T-helper 9 cell (primary cell): ENCODE data around the gene NFAT5.
"Not testable (repeated sequence)": the region's sequence is repeated elsewhere in the genome, so short reads cannot be mapped to it uniquely, and the experiment has no call there.

Experiments
- DNase-seq: peaks from one replicate; pipeline ENCODE4 v3.0.0-alpha.2; 2020

The NFAT5 gene

DNA sequence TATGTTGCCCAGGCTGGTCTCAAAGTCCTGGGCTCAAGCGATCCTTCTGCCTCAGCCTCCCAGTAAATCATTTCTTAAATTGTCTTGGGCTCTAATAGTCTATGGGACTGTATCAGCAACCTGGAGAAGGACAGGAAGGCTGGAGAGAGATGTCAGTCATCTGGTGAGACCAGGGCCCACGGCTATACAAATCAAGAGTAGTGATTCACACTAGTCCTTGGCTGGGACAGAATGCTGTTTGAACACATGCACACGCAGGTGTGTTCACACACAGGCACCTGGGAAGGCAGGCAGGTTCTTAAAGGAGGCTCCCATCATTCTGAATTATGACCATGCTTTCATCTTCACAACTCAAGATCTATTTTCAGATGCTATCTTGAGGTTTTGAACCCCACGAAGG is 146.5 kb downstream of the NFAT5 start:
- no peak for DNase-seq

DNA sequence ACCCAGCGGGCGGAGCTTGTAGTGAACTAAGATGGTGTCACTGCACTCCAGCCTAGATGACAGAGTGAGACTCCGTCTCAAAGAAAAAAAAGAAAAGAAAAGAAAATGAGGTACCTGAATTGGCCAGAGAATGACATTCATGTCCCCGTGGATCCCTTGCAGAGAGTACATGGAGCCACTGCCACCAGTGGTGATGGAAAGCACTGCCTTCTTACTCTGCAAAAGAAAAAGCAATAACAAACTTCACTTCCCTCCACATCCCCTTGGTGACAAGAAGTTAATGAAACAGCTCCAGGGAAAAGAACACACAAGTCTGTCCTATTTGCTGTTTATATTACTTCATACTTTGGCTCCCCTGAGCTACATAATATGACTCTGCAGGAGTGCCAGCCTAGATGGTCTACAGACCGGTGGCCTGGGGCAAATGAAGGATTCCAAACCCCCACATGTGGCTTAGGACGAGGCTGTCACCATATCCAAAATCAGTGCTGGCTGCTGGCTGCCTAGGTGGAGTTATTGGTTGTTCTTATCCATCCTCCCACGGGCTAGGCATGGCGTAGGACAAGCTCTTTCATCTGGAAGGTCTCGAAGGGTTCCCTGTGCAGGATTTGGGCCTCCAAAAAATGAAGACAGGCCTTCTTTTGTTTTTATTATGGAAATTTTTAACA is 147.3 kb downstream of the NFAT5 start:
- no peak for DNase-seq

DNA sequence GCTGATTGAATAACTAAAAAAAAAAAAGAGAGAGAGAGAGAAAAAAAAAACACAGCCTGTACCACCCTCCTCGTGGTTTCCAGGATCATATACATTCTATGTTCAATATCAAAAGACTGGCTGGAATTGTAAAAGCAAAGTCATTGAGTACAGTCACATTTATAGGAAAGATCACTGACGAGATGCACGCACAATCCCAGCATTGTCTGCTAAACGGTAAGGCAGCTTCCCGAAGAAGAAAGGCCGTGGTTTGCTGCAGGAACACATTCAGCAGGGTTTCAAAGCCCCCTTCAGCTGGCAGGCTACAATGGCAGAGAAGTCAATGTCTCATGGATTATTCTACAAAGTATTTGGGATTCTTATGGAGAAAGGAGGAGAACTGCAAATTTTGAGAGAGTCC is 151.3 kb downstream of the NFAT5 start:
- no peak for DNase-seq

DNA sequence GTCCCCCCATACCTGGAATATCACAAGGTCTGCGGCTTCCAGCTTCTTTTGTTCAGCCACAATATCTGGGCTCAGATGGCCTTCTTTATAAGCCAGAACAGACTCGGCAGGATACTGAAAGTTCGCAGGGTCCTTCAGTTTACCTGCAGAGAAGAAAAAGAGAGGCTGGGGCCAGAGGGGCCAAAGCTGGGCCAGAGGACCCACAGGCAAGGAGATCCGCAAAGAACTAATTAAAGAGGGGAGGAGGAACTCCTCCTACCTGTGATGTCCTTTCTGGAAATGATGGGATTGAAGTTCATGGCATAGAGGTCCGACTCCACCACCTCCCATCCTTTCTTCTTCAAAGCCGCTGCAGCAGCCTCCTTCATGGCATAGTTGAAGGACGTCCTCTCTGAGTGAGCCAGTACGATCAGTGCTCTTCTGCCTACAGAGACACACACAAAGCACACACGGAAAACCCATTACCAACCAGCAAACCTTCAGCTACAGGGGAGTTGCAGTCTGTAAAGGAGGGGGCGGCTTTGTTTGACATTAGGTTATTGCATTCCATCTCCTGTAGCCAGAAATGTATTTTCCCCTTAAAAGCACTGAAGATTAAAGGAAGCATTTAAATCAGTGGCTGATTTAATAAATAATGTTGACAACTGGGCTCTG is 152.5 kb downstream of the NFAT5 start:
- DNase-seq: no peak

DNA sequence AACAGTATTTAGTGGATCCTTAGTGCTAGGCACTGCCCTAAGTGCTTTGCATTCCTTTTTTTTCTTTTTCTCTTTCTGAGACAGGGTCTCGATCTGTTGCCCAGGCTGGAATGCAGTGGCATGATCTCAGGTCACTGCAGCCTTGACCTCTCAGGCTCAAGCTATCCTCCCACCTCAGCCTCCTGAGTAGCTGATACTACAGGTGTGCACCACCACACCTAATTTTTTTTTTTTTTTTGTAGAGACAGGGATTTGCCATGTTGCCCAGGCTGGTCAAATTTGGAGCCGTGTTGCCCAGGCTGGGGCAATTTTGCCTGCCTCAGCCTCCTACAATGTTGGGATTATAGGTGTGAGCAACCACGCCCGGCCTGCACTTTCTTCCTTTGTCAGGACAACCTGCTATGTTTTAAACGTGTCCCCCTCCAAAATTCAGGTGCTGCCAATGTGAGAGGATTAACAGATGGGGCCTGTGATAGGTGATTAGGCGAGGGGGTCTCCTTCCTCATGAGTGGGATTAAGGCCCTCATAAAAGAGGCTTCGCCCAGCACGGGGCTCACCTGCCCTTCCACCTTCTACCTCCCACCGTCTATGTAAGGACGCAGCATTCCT is 155.2 kb downstream of the NFAT5 start:
- no peak for DNase-seq

DNA sequence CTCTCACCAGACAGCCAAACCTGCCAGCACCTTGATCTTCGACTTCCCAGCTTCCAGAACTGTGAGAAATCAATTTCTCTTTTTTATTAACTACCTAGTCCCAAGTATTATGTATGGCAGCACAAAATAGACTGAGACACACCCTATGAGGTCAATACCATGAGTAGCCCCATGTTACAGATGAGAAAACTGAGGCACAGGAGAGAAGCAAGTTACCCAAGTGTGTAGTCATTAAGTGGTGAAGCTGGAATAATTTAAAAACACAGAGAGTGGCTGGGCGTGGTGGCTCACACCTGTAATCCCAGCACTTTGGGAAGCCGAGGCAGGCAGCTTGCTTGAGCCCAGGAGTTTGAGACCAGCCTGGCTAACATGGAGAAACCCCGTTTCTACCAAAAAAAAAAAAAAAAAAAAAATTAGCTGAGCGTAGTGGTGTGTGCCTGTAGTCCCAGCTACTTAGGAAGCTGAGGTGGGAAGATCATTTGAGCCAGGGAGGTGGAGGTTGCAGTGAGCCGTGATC is 155.7 kb downstream of the NFAT5 start:
- no peak for DNase-seq

DNA sequence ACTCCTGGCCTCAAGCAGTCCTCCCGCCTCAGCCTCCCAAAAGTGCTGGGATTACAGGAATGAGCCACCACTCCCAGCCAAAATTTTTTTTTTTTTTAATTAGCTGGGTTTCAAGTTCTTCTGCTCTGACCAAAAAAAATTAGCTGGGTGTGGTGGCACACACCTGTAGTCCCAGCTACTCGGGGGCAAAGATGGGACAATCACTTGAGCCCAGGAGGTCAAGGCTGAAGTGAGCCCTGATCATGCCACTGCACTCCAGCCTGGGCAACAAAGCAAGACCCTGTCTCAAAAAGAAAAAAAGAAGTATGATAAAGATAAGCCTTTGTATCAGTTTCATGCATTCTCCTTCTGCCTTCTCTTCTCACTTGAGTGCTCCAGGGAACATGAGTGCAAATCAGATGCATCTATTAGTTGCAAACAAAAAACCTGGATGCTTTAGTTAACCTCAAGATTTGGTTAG is 158.7 kb downstream of the NFAT5 start:
- no peak for DNase-seq

DNA sequence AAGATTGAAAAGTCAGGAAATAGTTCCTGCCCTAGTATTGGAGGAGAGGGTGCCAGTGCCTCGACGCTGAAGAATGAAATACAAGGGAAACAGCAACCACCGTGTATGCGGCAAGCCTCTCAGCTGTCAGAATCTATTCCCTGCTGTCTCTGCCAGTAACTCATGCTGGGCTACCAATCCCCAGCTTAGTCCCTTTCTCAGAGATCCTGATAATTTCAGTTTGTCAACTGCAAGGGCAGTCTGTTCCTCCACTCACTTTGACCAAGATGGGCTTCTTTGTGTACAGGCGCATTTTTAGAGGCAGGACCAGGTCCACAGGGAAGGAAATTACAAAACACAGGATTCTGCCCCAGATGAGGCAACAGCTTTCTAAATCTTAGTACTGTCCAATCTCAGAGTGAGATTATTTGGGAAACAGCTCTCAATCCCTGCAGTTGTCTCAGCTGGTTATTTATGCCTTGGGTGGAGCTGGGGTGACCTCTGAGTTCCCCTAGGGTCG is 159.3 kb downstream of the NFAT5 start:
- DNase-seq: no peak

DNA sequence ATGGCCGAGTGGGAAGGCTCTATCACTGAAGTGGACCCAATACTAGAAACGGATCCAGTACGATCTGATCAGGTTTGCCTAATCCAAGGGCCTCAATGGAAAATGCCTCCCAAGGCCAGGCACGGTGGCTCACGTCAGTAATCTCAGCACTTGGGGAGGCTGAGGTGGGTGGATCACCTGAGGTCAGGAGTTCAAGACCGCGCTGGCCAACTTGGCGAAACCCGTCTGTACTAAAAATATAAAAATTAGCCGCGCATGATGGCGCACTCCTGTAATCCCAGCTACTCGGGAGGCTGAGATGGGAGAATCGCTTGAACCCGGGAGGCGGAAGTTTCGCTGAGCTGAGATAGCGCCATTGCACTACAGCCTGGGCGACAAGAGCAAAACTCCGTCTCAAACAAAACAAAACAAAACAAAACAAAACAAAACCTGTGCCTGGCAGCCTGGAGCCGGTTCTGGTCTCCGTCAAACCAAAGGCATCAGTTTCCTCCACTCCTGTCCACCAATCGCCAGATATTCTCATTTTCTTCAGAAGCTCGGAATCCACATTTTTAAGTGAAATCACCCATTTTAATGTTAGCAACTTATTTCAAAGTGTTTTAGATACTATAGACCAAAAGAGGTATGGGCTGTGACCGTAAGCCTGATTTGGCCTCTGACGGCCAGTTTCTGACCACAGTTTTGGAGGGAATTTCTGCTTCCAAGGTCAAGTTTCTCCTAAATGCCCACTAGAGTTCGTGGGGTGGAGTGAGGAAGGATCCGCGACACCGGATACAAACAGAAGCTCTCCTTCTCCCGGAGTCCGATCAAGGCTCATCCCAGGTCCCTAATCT is 159.9 kb downstream of the NFAT5 start:
- DNase-seq: no peak

DNA sequence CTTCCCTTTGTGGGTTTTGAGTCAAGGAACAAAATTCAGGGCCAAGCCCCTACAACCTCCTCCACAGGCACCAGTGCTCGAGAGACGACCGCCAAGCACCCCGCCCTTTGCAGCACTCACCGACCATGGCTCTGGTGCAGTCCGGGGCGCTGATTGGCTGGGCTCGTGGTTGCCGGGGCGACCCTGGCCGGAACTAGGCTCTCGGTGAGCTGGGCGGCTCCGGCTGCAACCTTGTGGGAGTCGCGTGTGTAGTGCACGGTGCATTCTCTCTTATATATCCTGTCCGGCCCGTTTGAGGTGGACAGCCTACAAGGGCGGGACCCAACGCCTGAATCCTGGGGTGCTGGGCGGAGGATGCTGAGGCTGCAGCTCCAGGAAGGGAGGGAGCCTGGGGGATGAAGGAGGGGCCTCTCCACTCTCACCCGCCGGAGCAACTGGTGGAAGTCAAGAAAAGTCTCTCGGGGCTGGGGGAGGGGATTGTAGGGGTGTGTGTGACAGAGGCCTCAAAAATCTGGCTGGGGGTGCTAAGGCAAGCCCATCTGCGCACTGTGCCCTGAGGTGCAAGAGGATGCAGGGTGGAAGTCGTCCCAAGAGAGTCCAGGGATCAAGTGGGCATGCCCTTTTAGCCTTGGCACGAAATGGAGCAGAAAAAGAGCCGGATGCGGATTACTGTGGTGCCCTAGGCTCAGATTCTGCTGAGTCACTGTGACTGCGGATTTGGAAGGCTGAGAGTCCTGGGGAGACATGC is 160.7 kb downstream of the NFAT5 start, which contains the start of gene NQO1:
NQO1 (minus strand) TSS at position 248 of the 748 bp plus-strand sequence; CDS start at position 127, 121 bp downstream.
- DNase-seq: peak; percentile 66

DNA sequence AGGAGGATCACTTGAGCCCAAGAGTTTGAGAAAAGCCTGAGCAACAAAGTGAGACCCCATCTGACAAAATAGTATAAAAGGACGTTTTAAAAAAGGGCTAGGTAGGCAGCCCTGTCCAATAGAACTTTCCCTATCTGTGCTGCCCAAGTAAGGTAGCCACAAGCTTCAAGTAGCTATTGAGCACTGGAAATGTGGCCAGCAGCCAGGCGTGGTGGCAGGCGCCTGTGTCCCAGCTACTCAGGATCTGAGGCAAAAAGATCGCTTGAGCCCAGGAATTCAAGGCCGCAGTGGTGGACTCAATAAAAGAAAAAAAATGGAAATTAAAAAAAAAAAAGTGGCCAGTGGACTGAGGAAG is 162.1 kb downstream of the NFAT5 start:
- DNase-seq: no peak

DNA sequence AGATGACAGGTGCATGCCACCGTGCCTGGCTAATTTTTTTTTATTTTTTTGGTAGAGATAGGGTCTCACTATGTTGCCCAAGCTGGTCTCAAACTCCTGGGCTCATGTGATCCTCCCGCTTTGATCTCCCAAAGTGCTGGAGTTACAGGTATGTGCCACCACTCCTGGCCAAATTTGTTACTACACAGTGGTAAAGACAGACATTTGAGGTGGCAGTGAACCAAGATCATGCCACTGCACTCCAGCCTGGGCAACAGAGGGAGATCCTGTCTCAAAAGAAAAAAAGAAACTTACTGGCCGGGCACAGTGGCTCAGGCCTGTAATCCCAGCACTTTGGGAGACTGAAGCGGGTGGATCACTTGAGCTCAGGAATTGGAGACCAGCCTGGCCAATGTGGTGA is 163.3 kb downstream of the NFAT5 start:
- not testable (repeated sequence) for DNase-seq

DNA sequence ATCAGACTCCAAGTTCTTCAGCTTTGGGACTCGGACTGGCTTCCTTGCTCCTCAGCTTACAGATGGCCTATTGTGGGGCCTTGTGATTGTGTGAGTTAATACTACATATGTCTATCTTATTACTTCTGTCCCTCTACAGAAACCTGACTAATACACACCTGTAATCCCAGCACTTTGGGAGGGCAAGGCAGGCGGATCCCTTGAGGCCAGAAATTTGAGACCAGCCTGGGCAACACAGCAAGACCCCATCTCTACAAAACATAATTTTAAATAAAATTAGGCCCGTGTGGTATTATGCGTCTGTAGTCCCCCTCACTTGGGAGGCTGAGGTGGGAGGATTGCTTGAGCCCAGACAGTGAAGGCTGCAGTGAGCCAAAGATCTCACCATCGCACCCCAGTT is 165.5 kb downstream of the NFAT5 start:
- not testable (repeated sequence) for DNase-seq

DNA sequence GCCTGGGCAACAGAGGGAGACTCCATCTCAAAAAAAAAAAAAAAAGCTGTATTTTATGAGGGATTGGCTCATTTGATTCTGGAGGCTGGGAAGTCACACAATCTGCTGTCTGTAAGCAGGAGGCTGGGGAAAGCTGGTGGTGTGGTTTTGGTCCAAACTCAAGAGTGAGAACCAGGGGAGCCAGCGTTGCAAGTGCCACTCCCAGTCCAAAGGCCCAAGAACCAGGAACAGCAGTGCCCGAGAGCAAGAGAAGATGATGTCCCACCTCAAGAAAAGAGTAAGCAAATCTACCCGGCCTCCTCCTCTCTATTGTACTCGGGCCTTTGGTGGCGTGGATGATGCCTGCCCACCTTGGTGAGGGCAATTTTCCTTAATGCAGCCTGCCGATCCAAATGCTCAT is 166.3 kb downstream of the NFAT5 start:
- DNase-seq: no peak

DNA sequence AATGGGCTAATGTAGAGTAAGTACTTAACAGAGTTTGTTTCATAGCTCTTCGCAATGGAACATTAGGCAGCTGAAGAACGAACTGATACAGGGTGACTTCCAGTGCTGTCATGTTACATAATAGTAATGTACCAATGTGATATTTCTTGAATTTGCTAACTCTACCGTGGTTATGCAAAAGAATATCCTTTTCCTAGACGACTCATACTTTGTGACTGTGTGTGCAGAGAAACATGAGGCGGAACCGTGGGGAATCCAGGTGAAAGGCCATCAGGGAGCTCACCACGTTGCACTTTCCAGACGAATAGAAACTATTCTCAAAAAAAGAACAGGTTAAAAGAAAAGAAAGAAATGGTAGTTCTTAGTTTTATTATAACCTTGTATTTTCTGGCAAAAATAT is 175.8 kb downstream of the NFAT5 start:
- no peak for DNase-seq

DNA sequence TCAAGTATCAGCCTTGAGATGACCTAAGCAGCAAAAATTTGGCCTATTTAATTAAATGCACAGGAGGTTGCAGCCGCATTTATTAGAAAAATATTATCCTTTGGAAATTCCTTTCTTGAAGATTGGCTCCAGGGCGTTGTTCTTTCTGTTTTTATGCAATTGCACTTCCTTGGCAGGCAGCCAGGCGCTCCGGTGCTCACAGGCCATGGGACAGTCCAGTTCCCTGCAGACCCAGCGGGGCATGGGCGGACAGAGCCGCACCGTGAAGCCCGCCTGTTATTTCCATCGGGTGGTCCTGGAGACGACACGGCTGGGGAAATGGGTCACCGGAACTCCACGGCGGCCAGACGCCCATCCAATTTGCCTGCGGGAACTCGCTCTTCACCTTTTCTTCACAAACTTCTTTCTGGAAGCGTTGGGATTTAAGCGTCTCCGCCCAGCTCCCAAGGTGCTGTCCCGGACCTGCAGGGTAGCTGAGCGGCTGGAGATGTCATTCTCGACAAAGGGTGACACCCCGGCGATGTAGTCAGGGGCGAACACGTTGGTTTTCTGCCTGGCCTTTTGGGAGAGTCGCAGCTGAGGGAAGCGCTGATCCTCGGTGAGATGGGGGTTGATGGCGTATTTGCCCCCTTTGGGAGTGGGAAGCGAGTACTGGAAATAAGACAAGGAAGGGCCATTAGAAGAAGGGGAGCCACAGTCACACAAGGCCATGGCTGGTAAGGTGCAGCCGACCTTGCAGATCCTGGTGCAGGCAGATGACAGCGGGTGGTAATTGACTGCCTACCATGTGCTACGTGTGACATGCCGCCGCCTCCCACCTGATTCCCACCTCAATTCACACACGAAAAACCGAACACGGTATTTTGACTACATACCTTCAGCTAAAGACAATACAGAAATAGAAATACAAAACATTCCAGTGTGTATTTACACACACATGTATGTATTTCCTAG is 176.5 kb downstream of the NFAT5 start:
- no peak for DNase-seq

DNA sequence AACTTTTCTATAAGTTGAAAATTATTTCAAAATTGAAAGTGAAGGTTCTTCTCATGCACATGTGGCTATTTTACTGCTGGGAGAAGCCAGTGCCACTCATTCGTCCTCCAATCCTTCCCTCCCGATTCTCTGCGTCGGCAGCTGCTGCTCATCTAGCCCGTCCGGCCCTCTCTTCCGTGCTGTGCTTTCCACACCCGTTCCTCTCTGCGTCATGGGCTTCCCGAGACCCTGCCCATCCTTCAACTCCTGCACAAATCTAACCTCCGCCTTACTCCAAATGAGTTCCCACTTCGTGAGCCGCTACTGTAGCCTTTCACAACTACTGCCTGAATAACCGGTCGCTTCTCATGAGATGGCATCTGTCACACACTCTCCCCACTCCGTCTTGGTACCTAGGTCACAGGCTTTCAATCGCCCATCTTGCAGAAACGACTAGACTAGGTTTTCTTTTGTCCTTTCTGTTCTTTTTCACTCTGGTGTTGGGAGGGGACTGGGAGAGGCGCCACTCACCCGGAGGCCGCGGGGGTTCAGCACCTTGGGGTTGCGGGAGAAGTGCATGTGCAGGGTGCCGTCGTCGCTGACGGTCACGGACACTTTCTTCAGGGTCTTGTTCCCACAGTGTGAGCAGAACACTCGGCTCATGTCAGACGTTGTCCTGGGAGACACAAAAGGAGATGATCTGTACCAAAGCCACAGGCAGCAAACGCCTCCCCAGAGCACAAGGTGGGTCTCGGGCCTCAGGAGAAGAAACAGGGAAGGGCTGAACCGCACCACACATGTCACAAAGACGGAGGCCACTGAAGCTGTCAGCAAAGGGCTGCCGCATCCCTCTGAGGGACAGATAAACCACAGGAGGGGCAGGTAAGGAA is 178.8 kb downstream of the NFAT5 start:
- DNase-seq: no peak

DNA sequence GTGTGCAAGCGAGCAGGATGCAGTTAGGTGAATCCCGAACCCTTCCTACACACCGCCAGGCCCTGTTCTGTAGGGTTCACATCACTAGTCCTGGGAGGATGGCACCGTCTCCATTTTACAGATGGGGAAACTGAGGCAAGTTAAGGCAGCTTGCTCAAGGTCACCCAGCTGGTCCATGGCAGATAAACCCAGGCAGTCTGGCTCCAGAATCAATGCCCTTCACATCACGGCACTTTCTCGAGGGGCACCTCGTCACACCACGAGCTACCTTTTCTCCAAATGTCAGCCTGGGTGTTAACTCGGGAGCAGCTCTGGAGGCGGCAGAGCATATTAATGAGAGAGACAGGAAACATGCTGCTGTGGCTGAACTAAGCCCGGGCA is 179.5 kb downstream of the NFAT5 start:
- no peak for DNase-seq

DNA sequence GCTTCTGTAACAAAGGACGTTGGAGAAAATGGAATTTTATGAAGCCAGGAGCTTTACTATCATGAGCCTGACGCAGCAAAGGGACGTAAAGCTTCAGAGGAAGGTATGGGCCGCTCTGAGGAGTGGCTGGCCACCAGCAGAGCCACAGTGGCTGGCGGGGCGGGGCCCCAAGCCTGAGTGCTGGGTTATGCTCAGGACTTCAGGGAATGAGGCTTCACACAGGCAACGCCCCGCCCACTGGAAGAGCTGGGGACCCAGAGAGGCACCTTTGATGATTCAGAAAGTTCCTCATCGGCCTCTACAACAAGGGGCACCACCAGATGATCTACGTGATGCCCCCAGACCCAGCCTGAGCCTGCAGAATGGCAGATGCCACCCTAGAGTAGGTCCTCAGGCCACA is 180.2 kb downstream of the NFAT5 start:
- no peak for DNase-seq

DNA sequence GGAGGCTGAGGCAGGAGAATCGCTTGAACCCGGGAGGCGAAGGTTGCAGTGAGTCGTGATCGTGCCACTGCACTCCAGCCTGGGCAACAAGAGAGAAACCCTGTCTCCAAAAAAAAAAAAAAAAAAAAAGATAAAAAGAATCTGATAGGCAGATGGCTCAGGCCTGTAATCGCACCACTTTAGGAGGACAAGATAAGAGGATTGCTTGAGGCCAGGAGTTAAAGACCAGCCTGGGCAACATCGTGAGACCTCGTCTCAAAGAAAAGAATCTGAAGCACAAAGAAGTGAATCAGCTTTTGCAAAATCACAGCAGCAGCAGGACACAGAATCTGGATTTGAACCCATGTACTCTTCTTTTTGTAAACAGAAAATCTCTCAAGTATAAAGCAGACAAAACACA is 181.3 kb downstream of the NFAT5 start:
- DNase-seq: no peak
